Sigmoid colon (tissue), 4 donors: ENCODE data around the gene MAP7D2.

Experiments
- EP300 ChIP-seq, 4 donors: sonication (generic); formaldehyde crosslinking; IDR thresholded peaks; one replicate each; pipeline ENCODE4 v1.6.1; 2017; ENCODE audit warnings: antibody characterized with exemption in 4 of 4
- POLR2A ChIP-seq, 2 donors: fragments of 450-650 bp; IDR thresholded peaks; one replicate each; pipeline ENCODE4 v1.6.1; 2016; ENCODE audit warnings: antibody characterized with exemption in 2 of 2, mild to moderate bottlenecking in 2 of 2, moderate library complexity in 2 of 2
- POLR2AphosphoS5 ChIP-seq, 4 donors: sonication (generic); formaldehyde crosslinking; IDR thresholded peaks; one replicate each; pipeline ENCODE4 v1.6.1; 2017; ENCODE audit warnings: antibody characterized with exemption in 4 of 4
- TF ChIP-seq, protein P1 (sequence below), 4 experiments: fragments of 450-650 bp in 3 of 4; fragments of 200-600 bp in 1 of 4; IDR thresholded peaks; one replicate each; pipeline ENCODE4 v1.5.1; 2016 to 2019; ENCODE audit warnings: antibody characterized with exemption in 4 of 4, mild to moderate bottlenecking in 3 of 4, moderate library complexity in 2 of 4

DNA sequence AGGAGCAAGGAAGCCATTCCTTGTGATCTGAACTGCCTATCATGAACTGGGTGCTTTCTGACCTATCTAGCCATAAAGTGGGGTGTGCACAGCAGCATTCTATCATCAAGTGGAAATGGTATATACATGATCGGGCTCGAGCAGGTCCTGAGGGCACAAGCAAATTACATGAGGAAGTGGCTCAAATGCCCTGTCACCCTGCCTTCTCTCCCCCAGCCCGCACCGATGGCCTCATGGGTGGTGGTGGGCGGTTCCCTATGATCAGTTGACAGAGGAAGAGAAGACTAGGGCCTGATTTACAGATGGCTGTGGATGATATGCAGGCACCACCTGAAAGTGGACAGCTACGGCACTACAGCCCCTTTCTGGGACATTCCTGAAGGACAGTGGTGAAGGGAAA is 79.5 kb downstream of the MAP7D2 start:
- TF ChIP-seq, protein P1, sequence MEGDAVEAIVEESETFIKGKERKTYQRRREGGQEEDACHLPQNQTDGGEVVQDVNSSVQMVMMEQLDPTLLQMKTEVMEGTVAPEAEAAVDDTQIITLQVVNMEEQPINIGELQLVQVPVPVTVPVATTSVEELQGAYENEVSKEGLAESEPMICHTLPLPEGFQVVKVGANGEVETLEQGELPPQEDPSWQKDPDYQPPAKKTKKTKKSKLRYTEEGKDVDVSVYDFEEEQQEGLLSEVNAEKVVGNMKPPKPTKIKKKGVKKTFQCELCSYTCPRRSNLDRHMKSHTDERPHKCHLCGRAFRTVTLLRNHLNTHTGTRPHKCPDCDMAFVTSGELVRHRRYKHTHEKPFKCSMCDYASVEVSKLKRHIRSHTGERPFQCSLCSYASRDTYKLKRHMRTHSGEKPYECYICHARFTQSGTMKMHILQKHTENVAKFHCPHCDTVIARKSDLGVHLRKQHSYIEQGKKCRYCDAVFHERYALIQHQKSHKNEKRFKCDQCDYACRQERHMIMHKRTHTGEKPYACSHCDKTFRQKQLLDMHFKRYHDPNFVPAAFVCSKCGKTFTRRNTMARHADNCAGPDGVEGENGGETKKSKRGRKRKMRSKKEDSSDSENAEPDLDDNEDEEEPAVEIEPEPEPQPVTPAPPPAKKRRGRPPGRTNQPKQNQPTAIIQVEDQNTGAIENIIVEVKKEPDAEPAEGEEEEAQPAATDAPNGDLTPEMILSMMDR (IDR thresholded peaks at IDR 0.05): no peak
- TF ChIP-seq EP300 (IDR thresholded peaks at IDR 0.05) (no peak), POLR2A (IDR thresholded peaks at IDR 0.05) (no peak), POLR2AphosphoS5 (IDR thresholded peaks at IDR 0.05) (no peak)
